Daoy (cell line): ENCODE results near the gene UBAC1. TPM values are rescaled to one million over a fixed set of nuclear protein-coding genes. Genes with fewer than 3 reads are reported as not detected.
A peak's percentile ranks its signal among the peaks of the same experiment; 100 is the strongest.
"Not testable (repeated sequence)": the region's sequence is repeated elsewhere in the genome, so short reads cannot be mapped to it uniquely, and the experiment has no call there.

Experiments used
- DNase-seq: peaks from one replicate; pipeline ENCODE4 v3.0.0-alpha.2; 2015; ENCODE audit warnings: low read depth
- total RNA-seq: library from RNA; depleted of rRNA; stranded (reverse); fragments of >200 nt; shearing (Covaris generic); gene quantifications from 2 replicates; pipeline ENCODE4 v1.2.3, GENCODE V29; 2014

Gene UBAC1
- total RNA-seq, 1 experiment from 2014 or later: 63.1 TPM

DNA sequence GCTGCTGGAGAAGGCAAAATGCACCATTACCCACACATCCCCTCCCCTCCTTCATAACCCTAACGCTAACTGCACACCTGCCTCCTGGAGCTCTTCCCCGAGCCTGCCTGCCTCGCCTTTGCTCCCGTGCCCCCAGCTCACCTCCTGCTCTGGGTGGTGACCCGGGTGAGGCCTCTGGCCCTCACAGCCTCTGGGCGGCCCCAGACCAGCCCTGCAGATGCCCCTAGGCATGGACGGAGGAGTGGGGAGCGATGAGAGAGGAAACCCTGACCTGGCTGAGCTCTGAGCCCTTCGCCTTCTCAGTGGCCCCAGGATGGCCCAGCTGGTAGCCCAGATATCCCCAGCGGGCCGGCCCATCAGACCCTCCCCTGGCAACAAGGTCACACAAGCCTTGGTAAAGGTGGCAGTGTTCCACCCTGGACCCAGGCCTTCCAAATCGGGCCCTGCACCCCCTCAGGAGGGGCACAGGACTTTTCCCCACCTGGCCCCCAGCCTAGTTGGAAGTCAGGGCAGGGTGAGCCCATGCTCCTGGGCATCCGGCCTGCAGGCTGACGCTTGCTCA lies 39.3 kb downstream of the UBAC1 start:
- no peak for DNase-seq

DNA sequence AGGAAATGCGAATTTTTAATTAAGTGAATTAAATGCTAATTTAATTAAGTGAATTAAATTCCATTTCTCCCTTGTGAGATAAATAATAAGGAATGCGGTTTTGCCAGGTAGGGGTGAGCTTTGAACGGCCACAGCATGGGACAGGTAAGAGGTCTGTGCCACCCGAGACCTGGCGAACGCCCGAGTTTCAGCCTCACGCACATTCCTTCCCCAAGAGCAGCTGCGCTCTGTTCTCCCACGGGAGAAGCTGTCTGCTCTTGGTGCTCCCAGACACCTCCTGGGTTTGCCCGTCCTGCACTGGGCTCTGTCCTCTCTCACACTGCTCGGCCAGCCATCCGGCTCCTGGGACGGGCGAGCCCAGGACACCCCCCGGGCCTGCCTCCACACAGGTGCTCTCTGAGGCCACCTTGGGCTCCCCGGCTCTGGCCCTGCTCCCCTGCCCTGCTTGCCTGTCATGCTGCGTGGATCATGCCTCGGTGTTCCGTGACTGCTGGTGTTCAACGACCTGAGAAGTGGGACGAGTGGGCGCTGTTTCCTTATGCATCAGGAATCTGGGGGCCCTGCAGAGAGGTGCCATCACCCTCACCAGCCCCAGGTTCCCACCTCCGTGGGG lies 40.1 kb downstream of the UBAC1 start:
- no peak for DNase-seq

DNA sequence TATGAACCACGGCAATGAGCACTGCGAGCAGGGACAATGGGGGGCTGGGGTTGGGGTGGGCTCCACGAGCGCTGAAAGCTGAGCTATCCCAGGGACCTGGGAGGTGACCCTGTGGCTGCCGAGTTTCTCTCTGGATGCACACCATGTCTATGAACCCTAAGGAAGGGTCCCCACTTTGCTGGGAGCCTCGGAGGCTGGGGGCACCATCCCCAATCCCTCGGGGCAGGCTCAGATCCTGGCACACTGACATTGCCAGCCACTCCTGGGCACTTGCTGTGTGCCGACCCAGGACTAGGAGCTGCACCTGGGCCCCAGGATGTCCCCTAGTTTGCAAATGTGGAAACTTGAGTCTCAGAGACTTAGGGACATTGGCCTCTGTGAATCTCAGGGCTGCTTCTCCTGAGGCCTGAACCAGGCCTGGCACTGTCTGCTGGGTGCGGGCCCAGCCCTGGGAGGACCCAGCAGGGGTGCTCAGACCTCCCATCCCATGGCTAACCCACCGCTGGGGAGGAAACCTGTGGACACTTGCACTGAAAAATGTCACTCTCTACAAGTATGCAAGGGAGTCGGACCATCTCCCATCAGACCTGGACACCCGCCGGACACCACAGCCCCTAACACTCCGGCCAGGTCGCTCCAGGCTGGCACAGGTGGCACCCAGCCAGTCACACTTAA lies 40.8 kb downstream of the UBAC1 start:
- DNase-seq: no peak

DNA sequence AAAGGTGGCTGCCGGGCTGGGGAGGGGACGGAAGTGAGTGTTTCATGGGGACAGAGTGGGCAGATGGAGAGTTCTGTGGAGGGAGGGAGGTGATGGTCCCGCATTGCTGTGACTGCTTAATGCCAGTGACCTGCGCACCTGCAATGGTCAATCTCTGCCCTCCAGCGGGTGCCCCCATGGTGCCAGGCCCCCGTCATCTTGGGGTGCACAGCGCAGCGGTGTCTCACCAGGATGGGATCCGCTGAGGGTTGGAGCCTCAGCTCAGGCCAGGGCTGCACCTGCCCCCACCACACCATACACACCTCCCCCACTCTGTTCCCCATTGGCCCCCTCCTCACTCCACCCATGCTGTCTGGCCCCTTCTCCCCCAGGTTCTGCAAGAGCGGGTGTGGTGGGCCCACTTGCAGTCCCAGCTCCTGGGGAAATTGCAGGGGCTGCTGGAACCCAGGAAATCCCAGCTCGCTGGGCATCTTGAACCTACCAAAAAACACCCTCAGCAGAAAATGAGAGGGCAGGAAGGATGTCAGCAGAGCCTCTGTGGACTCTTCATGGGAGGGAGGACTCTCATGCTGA lies 41.8 kb downstream of the UBAC1 start:
- no peak for DNase-seq

DNA sequence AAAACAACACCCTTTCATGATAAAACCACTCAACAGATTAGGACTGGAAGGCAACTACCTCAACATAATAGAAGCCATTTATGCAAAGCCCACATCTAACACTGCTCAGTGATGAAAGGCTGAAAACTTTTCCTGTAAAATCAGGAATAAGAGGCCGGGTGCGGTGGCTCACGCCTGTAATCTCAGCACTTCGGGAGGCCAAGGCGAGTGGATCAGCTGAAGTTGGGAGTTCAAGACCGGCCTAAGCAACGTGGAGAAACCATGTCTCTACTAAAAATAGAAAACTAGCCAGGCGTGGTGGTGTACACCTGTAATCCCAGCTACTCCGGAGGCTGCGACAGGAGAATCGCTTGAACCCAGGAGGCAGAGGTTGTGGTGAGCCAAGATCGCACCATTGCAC lies 44.9 kb downstream of the UBAC1 start:
- DNase-seq: not testable (repeated sequence)

DNA sequence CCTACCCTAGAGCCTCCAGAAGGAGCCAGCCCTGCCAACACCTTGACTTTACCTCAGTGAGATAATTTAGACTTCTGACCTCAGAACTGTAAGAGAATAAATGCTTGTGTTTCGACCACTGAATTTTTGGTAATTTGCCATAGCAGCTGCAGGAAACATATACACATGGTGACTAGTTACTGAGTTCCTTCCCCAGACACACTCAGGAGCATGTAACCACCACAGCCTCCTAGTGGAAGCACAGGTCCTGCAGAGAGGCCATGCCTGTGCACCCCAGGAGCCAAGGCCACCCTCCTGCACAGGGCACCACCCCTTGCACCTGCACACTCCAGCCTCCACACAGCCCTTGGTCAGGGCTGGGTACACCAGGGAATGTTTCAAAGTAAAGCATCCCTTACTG lies 46.3 kb downstream of the UBAC1 start:
- DNase-seq: no peak

DNA sequence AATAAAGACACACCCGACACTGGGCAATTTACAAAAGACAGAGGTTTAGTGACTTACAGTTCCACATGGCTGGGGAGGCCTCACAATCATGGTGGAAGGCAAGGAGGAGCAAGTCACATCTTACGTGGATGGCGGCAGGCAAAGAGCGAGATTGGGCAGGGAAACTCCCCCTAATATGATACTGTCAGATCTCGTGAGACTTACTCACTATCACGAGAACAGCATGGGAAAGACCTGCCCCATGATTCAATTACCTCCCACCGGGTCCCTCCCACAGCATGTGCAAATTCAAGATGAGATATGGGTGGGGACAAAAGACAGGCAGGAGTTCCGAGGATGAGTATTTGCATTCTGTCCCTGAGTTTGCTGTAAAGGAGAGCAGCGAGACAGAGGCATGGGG lies 49.9 kb downstream of the UBAC1 start:
- not testable (repeated sequence) for DNase-seq

DNA sequence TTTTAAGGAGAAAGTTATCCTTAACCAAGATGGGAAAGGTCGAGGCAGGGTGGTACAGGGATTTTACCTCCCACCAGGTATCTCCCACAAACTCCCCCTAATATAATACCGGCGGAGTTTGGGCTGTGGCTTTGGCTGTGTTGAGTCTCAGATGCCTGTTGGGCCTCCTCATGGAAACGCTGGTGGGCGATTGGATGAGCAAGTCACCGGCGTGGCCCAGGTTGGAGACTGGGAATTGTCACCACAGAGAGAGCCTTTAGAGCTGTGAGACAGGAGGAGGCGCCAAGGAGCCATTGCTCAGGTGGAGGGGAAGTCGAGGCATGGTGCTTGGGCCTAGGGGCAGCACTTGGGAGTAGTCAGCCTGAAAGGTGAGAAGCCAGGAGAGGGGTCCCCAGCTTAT lies 50.4 kb downstream of the UBAC1 start:
- DNase-seq: no peak

DNA sequence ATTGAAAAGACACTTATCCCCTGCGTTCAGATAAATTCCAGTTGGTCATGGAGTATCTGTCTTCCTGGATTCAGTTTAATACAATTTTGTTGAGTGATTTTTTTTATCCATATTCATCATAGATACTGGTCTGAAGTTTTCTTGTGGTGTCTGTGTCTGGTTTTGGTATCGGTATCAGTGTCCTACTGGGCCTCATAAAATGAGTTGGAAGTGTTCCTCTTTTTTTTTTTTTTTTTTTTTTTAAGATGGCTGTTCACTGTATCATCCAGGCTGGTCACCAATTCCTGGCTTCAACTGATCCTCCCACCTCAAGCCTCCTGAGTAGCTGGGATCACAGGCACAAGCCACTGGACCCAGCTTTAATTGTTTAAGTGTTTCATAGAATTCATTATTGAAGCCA lies 51.0 kb downstream of the UBAC1 start:
- DNase-seq: no peak

DNA sequence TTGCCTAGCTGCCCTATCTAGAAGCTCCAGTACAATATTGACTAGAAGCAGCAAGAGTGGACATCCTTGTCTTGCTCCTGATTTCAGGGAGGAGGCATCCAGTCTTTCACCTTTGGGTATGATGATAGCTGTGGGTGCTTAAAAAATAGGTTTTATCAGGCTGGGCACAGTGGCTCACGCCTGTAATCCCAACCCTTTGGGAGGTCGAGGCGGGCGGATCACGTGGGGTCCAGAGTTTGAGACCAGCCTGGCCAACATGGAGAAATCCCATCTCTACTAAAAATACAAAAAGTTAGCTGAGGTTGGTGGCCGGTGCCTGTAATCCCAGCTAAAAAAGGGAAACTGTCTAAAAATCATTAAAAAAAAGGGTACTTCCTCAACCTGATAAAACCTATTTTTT lies 51.8 kb downstream of the UBAC1 start:
- DNase-seq: no peak

DNA sequence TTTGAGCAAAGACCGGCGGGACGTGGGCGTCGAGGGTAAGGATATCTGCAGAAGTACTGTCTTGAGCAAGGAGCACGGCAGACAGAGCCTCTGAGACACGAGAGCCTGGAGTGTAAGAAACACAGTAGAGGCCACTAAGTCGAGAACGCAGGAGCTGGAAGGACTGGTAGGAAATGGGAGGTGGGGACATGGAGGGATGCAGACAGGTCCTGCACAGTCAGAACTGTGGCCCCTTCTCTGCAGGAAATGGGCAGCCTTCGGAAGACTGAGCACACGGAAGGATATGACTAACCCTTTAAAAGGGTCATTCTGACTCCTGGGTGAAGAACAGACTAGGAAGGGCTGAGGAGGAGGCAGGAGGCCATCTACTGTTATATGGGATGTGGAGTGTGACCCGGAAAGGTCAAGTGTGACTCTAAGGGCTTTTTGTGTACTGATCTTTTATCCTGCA lies 52.4 kb downstream of the UBAC1 start:
- peak; percentile 49 for DNase-seq

DNA sequence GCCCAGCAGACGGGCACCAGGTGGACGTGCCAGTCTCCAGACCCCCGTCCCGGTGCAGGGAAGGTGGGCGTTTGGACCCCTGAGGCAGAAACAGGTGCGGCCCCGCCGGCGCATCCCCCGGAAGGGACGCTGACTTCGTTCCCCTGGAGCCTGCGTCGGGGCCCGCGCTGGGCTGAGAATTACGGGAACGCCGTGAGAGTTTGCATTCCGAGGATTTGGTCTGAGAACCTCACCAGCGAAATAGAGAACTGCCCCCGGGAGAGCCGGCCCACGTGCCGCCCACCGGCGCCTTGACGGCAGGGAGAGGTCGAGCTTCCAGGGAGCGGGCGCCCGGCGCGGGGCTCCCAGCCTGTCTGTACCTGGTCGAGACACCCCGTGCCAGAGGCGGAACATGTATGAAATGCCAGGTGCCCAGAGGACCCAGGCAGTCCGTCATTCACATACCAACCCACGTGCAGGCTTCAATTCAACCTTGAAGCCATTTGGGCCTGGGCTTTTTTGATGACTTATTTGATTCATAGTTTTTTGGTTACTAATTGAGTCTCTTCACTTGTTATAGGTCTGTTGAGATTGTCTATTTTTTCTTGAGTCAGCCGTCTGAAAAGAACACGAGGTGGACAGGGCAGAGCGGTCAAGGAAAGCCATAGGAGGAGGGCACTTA lies 53.0 kb downstream of the UBAC1 start:
- DNase-seq: no peak

DNA sequence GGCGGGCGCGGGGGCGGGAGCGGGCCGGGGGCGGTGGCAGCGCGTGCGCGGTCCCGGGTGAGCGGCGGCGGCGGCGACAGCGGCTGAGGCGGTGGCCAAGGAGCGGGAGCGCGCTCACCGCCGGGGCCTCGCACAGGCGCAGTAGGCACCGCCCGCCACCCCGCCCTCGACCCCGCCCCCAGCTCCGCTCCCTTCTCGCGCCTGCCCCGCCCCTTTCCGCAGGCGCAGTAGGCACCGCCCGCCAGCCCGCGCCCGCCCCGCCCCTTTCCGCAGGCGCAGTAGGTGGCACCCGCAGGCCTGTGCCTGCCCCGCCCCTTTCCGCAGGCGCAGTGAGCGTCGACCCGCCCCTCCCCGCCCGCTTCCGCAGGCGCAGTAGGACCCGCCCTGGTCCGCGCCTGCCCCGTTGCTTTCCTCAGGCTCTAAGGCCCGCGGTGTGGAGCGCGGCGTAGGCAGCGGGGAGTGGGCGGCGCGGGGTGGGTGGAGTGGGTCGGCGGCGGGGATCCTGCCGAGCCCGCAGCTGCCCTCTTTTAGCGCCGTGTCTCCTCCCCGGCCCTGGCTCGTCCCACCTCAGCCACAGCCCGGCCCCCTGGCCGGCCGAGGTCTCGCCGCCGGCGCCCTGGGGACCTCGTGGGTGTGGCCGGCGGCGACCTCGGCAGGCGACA lies 53.6 kb downstream of the UBAC1 start, which contains the start of gene CAMSAP1:
TSS of gene CAMSAP1 (minus strand) at position 116 of the 662 bp plus-strand sequence. CDS start 387 bp downstream, outside the sequence.
- DNase-seq: peak; percentile 98

DNA sequence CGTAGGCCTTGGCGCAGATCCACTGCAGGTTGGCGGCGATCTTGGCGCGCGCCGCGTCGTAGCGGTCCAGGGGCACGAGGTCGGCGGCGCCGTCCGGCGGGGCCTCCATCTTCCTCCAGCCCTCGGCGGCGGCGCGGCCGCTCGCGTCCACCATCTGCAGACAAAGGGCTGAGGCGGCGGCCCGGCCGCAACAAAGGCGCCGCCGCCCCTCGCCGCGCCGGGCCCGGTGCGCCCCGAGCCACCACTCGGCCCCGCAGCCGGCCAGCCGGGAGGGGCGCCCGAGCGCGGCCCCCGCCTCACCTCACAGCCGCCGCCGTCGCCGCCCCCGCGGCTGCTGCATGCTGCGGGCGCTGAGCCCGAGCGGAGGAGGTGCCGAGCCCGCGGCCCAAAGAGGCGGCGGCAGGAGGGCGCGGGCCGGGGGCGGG lies 54.2 kb downstream of the UBAC1 start:
- DNase-seq: peak; percentile 62

DNA sequence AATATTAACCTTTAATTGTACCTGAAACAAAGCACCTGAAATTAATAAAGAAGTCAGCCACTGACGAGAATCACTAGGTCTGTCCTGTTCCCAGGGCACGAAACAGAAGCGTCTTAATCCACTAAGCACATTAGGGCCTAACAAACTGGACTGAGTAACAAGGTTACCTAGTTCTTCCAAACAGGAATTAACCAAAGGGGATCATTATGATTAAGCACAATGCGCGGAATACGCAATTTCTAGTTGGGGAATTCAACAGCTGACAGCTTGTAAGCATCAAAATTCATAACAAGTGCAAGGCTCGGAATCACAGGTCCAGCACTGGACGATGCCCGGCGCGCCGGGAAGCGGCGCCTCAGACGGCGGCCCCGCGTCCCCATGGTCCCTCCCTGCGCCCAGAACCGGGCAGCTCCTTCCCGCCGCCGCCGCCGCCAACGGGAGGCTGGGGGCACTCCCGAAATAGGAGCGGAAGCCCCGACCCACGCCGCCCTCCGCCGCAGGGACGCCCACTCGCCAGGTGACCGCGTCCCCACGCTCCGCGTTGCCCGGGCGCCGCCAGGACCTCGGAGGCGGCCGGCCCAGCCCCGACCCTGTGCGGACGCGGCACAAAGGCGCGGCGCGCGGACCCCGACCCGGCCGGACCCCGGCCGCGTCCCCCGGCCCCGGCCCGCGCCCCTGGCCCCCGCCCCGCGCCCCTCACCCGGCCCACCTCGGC lies 54.7 kb downstream of the UBAC1 start:
- DNase-seq: peak; percentile 43

DNA sequence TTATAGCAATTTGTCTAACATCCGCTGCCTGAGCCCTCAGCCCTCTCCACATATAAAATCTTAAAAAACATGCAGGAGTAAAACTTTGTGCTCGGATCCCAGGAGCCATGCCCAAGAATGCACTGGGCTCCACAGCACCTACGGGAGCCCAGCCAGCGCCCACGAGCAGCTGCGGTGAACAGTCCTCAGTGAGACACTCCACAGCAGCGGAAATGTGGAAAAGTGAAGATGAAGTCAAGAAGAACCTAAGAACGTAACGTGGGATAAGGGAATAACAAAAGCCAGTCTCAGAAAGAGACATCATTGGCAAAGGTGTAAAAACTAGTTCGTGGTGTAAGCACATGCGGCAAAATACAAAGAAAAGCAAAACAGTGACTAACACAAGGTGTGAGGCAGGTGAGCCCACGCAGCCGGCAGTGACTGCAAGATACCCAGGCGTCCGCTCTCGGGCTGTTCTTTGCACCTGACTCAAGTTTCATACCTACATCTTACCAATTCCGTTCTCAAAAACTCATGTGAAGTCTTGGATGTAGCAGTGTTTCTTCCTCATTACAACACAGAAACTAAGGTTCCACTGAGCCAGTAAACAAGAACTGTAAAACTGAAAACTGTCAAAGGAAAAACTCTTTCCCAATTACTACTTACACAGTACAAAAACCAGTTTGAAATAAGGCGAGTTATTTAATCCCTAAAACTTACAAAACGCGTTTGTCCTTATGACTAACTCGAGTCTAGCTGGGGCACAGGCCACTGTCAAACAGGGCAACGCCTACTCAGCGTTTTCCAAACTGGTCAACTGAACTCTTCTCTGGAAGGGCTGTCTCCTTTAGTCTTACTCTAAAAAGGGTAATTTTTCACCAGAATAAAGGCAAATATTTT lies 55.6 kb downstream of the UBAC1 start:
- DNase-seq: no peak

DNA sequence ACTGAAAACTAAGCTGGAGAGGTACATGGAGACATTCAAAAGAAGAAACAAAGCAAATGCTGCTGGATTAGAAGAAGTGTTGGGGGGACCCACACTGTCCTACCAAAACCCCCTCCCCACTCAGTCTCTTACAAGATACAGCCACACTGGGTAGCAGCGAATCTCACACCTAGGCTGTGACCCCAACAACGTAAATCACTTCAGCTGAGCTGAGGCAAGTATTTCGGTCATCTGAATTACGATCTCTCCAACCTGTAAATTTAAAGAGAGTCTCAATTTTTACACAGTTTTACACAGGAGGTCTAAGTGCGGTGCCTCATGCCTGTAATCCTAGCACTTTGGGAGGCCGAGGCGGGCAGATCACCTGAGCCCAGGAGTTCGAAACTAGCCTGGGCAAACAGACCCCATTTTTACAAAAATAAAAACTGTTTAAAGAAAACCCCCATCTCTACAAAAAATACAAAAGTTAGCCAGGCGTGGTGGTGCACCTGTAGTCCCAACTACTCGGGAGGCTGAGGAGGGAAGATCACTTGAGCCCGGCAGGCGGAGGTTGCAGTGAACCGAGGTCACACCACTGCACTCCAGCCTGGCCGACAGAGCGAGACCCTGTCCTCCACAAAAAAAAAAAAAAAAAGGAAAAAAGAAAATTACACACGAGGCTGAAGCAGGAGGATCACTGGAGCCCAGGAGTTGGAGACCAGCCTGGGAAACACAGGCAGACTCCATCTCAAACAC lies 57.2 kb downstream of the UBAC1 start:
- no peak for DNase-seq

DNA sequence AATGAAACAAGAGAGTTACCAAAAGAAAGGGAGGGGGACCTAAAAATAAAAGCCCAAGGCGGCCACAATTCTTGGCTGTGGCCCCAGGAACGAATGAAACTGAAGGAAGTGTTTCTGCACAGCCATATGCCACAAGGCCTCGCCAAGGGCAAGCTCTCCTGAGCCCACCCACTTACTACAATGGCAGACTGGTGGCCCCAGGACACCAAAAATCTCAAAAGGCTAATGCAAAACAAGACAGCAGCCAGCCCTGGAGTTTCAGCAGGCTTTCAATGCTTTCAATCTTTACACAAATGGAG lies 57.9 kb downstream of the UBAC1 start:
- DNase-seq: no peak

DNA sequence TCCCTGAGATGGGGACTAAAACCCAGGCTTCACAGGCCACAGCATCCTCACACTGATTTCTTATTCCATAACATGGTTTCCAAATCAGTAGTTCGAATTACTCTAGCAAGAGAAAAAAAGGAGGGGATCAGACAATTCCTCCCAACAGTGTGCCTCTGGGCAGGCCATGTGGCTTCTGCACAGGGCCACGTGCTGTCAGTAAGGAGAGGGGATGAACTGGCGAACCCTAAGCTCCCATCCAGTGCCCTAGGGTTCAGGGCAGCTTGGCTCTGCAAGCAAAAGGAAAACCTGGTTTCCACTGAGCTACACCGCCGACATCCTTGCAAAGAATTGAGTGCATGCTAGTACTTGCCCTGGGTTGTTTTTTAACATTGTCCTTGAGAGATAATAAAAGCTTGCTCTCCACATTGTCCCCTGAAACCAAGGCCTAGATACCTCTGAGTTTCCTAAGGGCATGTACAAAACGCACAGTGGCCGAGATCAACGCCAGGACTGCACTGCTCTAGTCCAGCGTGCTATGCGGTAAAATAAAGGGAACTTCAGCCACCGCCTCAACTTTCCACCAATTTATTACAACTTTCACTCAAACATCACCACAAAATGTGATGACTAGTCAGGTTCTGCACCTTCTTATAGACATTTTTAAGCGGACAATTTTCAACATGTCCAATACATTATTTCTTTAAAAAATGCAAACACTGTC lies 58.4 kb downstream of the UBAC1 start:
- no peak for DNase-seq
